ENCODE results near the gene ARL5C. TPM values are rescaled to one million over a fixed set of nuclear protein-coding genes. Genes with fewer than 3 reads are reported as not detected.
A peak's percentile ranks its signal among the peaks of the same experiment; 100 is the strongest.
"Not testable (repeated sequence)": the region's sequence is repeated elsewhere in the genome, so short reads cannot be mapped to it uniquely, and the experiment has no call there.

ARL5C gene
- polyA plus RNA-seq, 5 donors: 0.27 to 0.66 (median 0.48) TPM

- no peak for DNase-seq
Observed at GRCh38 chr17:39194089-39194984, 28.4 kb upstream of the ARL5C start.

GRCh38 chr17:39193346-39193745, 27.4 kb upstream of the ARL5C start:
- no peak for DNase-seq

GRCh38 chr17:39192901-39193300, 26.9 kb upstream of the ARL5C start:
- no peak for DNase-seq

- no peak for DNase-seq
Observed at GRCh38 chr17:39191750-39192510, 26.0 kb upstream of the ARL5C start.

- DNase-seq: no peak
Observed at GRCh38 chr17:39187152-39187830, 21.3 kb upstream of the ARL5C start.

- DNase-seq: no peak
Observed at GRCh38 chr17:39186481-39187002, 20.6 kb upstream of the ARL5C start.

- DNase-seq: no peak
Observed at GRCh38 chr17:39183720-39184119, 17.8 kb upstream of the ARL5C start.

GRCh38 chr17:39183045-39183444, 17.1 kb upstream of the ARL5C start:
- DNase-seq: no peak

- no peak for DNase-seq
Observed at GRCh38 chr17:39181303-39181702, 15.3 kb upstream of the ARL5C start.

GRCh38 chr17:39178536-39178935, 12.6 kb upstream of the ARL5C start:
- DNase-seq: no peak

GRCh38 chr17:39177256-39177655, 11.3 kb upstream of the ARL5C start:
- DNase-seq: no peak

GRCh38 chr17:39175695-39176093, 9.7 kb upstream of the ARL5C start:
- DNase-seq: no peak

GRCh38 chr17:39174920-39175694, 9.1 kb upstream of the ARL5C start:
- DNase-seq: peak; percentile 46 to 66

- DNase-seq: no peak
Observed at GRCh38 chr17:39173526-39174274, 7.7 kb upstream of the ARL5C start.

- DNase-seq: no peak
Observed at GRCh38 chr17:39173080-39173479, 7.1 kb upstream of the ARL5C start.

GRCh38 chr17:39171933-39172332, 6.0 kb upstream of the ARL5C start:
- DNase-seq: no peak

- DNase-seq: no peak
Observed at GRCh38 chr17:39170558-39170957, 4.6 kb upstream of the ARL5C start.

GRCh38 chr17:39170109-39170508, 4.1 kb upstream of the ARL5C start:
- DNase-seq: no peak

- DNase-seq: no peak
Observed at GRCh38 chr17:39169518-39169917, 3.6 kb upstream of the ARL5C start.

GRCh38 chr17:39169101-39169500, 3.1 kb upstream of the ARL5C start:
- no peak for DNase-seq

GRCh38 chr17:39168503-39168902, 2.5 kb upstream of the ARL5C start:
- DNase-seq: not testable (repeated sequence)

All from right lung (tissue), 5 donors.